ENCODE data around the gene AIP. TPM values are rescaled to one million over a fixed set of nuclear protein-coding genes. Genes with fewer than 3 reads are reported as not detected.

AIP gene
- total and polyA plus RNA-seq, 2 donors (not counting 1 experiment from before 2014, with no cell fraction given): 127 to 205 TPM

- H3K4me3 ChIP-seq (ENCODE audit: control extremely low read depth in 1 of 5, extremely low read depth in 1 of 5, insufficient read depth in 1 of 5, low read depth in 2 of 5, low read length in 4 of 5): no peak overlapping the region
- CTCF ChIA-PET: no interaction called here
Observed at GRCh38 chr11:67499808-67500483, 17.1 kb downstream of the AIP start.

More at GRCh38 chr11:67499808-67500483, 17.1 kb downstream of the AIP start:
- TF ChIP-seq CTCF (IDR thresholded peaks at IDR 0.05): no peak
- TF ChIP-seq EZH2 (IDR thresholded peaks at IDR 0.05; ENCODE audit: borderline replicate concordance, insufficient read depth, low read depth, low read length, poor library complexity, severe bottlenecking): no peak
- POLR2A ChIA-PET: interaction anchor here (0.5 kb wide), 1 partner anchor 79 kb away, joined by 4 read pairs; no protein-coding TSS in a partner anchor
- Mint-ChIP-seq H3K9me3 (ENCODE audit: insufficient read depth) (no peaks in the 10 kb centered on the region), H3K4me3 (no peak overlapping the region), H3K27me3 (no peaks in the 10 kb centered on the region), H3K4me1 (peaks cover 20% of the 10 kb centered on the region), H3K27ac (no peak overlapping the region)
- 97% methylated on average over 20 of the region's 26 CpGs for WGBS (ENCODE audit: insufficient coverage)
- H3K9me3 ChIP-seq (ENCODE audit: control extremely low read depth in 1 of 3, control insufficient read depth in 2 of 3, insufficient read depth in 1 of 3, low read length in 2 of 3): no peaks in the 10 kb centered on the region
- H3K9ac ChIP-seq (ENCODE audit: low read length): no peak overlapping the region
- H3K4me2 ChIP-seq (replicated peaks; ENCODE audit: low read depth, low read length, poor library complexity, severe bottlenecking): no peak overlapping the region
- H4K20me1 ChIP-seq (ENCODE audit: control insufficient read depth, insufficient read depth, low read length, poor library complexity, severe bottlenecking): peaks cover 57% of the 10 kb centered on the region
- peaks cover 38% of the 10 kb centered on the region for H3K79me2 ChIP-seq (ENCODE audit: control insufficient read depth, insufficient read depth, low read length)
- H3K36me3 ChIP-seq (replicated peaks in 1 of 2; ENCODE audit: control extremely low read depth in 1 of 2, control insufficient read depth in 1 of 2, extremely low read depth in 1 of 2, insufficient read depth in 2 of 2, low read length in 1 of 2): peaks cover 0 to 77% of the 10 kb centered on the region in 2 experiments
- DNase-seq (no peak), ATAC-seq (ENCODE audit: low read depth) (no peak)
- no peak overlapping the region for H3K27ac ChIP-seq (ENCODE audit: low read length in 2 of 2)
- H3K4me1 ChIP-seq (ENCODE audit: control insufficient read depth in 2 of 2, insufficient read depth in 2 of 2, low read length in 2 of 2): peaks cover 11 to 16% of the 10 kb centered on the region in 2 donors
- no peak overlapping the region for H2AFZ ChIP-seq (ENCODE audit: insufficient read depth, low read depth, low read length, poor library complexity, severe bottlenecking)
- intact Hi-C loops (cut with micrococcal nuclease): no loop called here
- no peaks in the 10 kb centered on the region for H3K27me3 ChIP-seq (replicated peaks in 1 of 4; ENCODE audit: control extremely low read depth in 1 of 4, control insufficient read depth in 3 of 4, insufficient read depth in 4 of 4, low read length in 3 of 4)
